Smooth muscle cell (in vitro differentiated cells): ENCODE results near the gene LCN12. TPM values are rescaled to one million over a fixed set of nuclear protein-coding genes. Genes with fewer than 3 reads are reported as not detected.

Experiments
- DNase-seq: peaks from one replicate; lab custom pipeline; 2025; ENCODE audit not compliant: unreplicated experiment; lab: John Stamatoyannopoulos, UW
- H2AFZ ChIP-seq: fragments of 200-600 bp; sonication (generic); 2 replicates; pipeline ENCODE4 v1.6.0; 2016; ENCODE audit warnings: antibody characterized with exemption, low read depth, mild to moderate bottlenecking
- H3F3A ChIP-seq: fragments of 200-600 bp; sonication (generic); 2 replicates; pipeline ENCODE4 v1.6.0; 2017; ENCODE audit warnings: antibody characterized with exemption, low read depth
- H3K27ac ChIP-seq: fragments of 200-600 bp; sonication (generic); 2 replicates; pipeline ENCODE4 v1.5.1; 2016; ENCODE audit warnings: low read depth, mild to moderate bottlenecking
- H3K27me3 ChIP-seq: fragments of 200-600 bp; sonication (generic); 2 replicates; pipeline ENCODE4 v1.6.1; 2016; ENCODE audit warnings: low read depth, mild to moderate bottlenecking
- H3K36me3 ChIP-seq: fragments of 200-600 bp; sonication (generic); 2 replicates; pipeline ENCODE4 v1.5.1; 2016; ENCODE audit warnings: low read depth
- H3K4me1 ChIP-seq: fragments of 200-600 bp; sonication (generic); 2 replicates; pipeline ENCODE4 v1.5.1; 2016; ENCODE audit warnings: low read depth
- H3K4me2 ChIP-seq: fragments of 200-600 bp; sonication (generic); 2 replicates; pipeline ENCODE4 v1.6.0; 2016; ENCODE audit warnings: mild to moderate bottlenecking
- H3K4me3 ChIP-seq: fragments of 200-600 bp; sonication (generic); 2 replicates; pipeline ENCODE4 v1.5.1; 2016; ENCODE audit warnings: mild to moderate bottlenecking
- H3K79me2 ChIP-seq: fragments of 200-600 bp; sonication (generic); 2 replicates; pipeline ENCODE4 v1.6.0; 2016; ENCODE audit warnings: low read depth, mild to moderate bottlenecking
- H3K9ac ChIP-seq: fragments of 200-600 bp; sonication (generic); 2 replicates; pipeline ENCODE4 v1.6.0; 2016; ENCODE audit warnings: low read depth
- H3K9me3 ChIP-seq: fragments of 200-600 bp; sonication (generic); replicated peaks from 2 replicates; pipeline ENCODE4 v1.5.1; 2016; ENCODE audit warnings: low read depth
- H4K20me1 ChIP-seq: fragments of 200-600 bp; sonication (generic); 2 replicates; pipeline ENCODE4 v1.6.0; 2016; ENCODE audit warnings: low read depth
- WGBS: methylation state at CpG from one replicate; pipeline ENCODE4 v1.1.7; 2016; ENCODE audit warnings: low lambda C conversion rate; 5-methylcytosine and 5-hydroxymethylcytosine counted together
- polyA plus RNA-seq: library from polyadenylated mRNA; unstranded; fragments of >200 nt; fragmentation: Nextera tagmentation; extraction: Ambion mirVana; gene quantifications from 2 replicates; pipeline ENCODE4 v1.2.1, GENCODE V29; 2016
- total RNA-seq: library from RNA; depleted of rRNA; stranded (reverse); fragments of >200 nt; gene quantifications from 2 replicates; pipeline ENCODE4 v1.2.3, GENCODE V29; 2014
- TF ChIP-seq, protein P1 (sequence below): fragments of 200-600 bp; sonication (generic); IDR thresholded peaks from 2 replicates; pipeline ENCODE4 v1.5.1; 2017; ENCODE audit warnings: borderline replicate concordance, mild to moderate bottlenecking, antibody characterized with exemption; ENCODE audit not compliant: insufficient read depth, poor library complexity, severe bottlenecking

Gene LCN12
- total and polyA plus RNA-seq, 2 experiments from 2014 or later, result not detected

DNA sequence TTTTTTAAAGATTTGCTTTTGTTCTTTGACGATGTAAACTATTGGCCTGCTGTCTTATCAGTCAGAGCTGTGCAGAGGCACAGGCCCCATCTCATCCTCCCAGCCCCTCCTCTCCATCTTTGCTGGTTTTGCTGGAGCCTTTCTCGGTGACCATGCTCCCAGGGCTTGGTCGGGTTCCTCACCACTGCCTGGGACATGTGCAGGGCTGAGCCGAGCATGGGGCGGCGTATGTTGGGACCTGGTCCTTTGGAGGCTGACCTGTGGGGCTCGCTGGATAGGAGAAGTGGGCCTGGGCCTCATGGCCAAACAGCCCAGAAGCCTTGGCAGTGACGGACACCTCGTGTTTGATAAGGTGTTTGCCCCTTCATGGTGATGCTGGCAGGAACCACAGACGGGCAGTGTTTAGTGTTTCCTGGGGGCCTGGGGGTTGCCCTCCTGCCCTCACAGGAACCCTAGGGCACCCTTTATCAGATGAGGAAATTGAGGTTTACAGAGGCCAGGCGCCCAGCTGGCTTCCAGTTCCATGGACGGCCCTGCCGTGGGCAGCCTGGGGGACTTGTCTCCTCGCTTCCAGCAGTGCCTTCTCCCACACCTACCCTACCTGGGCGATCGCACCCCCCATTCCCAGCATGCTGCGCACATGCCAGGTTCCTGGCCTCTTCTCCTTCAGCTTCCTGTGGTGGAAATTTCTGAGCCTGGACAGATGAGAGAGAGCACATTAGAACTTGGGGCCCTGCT is 38.2 kb upstream of the LCN12 start:
- no peak overlapping the region for H3K27ac ChIP-seq
- no peak for DNase-seq
- TF ChIP-seq, protein P1, sequence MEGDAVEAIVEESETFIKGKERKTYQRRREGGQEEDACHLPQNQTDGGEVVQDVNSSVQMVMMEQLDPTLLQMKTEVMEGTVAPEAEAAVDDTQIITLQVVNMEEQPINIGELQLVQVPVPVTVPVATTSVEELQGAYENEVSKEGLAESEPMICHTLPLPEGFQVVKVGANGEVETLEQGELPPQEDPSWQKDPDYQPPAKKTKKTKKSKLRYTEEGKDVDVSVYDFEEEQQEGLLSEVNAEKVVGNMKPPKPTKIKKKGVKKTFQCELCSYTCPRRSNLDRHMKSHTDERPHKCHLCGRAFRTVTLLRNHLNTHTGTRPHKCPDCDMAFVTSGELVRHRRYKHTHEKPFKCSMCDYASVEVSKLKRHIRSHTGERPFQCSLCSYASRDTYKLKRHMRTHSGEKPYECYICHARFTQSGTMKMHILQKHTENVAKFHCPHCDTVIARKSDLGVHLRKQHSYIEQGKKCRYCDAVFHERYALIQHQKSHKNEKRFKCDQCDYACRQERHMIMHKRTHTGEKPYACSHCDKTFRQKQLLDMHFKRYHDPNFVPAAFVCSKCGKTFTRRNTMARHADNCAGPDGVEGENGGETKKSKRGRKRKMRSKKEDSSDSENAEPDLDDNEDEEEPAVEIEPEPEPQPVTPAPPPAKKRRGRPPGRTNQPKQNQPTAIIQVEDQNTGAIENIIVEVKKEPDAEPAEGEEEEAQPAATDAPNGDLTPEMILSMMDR, result no peak
- no peaks in the 10 kb centered on the region for H3K36me3 ChIP-seq
- no peaks in the 10 kb centered on the region for H3F3A ChIP-seq
- WGBS, result 96% methylated on average over 17 of the region's 17 CpGs
- no peak overlapping the region for H3K4me2 ChIP-seq
- no peaks in the 10 kb centered on the region for H3K4me1 ChIP-seq
- peaks cover 3% of the 10 kb centered on the region for H4K20me1 ChIP-seq
- H3K9ac ChIP-seq, result no peak overlapping the region
- H3K4me3 ChIP-seq, result no peak overlapping the region
- H3K9me3 ChIP-seq, result no peaks in the 10 kb centered on the region
- H3K79me2 ChIP-seq, result no peaks in the 10 kb centered on the region
- no peak overlapping the region for H2AFZ ChIP-seq
- H3K27me3 ChIP-seq, result no peaks in the 10 kb centered on the region

DNA sequence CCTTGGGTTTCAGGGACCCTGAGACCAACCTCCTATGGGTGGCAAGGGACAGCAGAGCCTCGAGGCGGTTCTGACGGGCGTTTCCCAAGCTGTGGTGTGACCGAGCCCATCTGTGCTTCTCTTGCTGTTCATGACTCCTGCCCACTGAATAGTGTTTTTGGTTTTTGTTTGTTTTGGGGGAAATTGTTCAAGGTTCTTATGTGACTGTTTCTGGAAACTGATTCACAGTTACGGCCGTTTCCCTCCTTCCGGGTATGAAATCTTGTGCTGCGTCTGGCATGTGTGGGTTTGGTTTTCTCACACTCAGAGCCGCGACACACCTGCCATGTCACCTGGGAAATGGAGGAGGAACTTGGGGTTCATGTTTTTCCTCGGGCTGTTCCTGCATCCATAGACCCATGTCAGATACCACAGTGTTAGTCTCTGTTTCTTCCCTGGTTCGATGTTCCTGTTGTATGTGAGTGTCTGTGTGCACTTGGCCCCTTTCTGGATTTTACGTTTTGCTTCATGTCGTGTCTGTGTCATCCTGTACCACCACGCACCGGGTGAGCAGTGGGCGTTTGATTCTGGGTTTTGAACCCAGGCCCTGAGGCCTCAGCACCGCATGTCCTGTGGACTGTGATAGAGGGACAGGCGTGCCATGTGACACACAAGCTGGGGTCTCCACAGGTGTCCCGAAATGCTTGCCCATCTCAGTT is 36.3 kb upstream of the LCN12 start:
- Histone ChIP-seq H3K9ac (no peak overlapping the region), H3F3A (no peaks in the 10 kb centered on the region), H3K4me3 (no peak overlapping the region), H3K9me3 (no peaks in the 10 kb centered on the region), H3K4me2 (no peak overlapping the region), H3K4me1 (no peaks in the 10 kb centered on the region), H3K27ac (no peak overlapping the region), H3K36me3 (no peaks in the 10 kb centered on the region), H3K79me2 (no peaks in the 10 kb centered on the region), H4K20me1 (peaks cover 3% of the 10 kb centered on the region), H3K27me3 (no peaks in the 10 kb centered on the region), H2AFZ (no peak overlapping the region)
- DNase-seq, result no peak
- 92% methylated on average over 21 of the region's 21 CpGs for WGBS
- TF ChIP-seq, protein P1, result no peak

DNA sequence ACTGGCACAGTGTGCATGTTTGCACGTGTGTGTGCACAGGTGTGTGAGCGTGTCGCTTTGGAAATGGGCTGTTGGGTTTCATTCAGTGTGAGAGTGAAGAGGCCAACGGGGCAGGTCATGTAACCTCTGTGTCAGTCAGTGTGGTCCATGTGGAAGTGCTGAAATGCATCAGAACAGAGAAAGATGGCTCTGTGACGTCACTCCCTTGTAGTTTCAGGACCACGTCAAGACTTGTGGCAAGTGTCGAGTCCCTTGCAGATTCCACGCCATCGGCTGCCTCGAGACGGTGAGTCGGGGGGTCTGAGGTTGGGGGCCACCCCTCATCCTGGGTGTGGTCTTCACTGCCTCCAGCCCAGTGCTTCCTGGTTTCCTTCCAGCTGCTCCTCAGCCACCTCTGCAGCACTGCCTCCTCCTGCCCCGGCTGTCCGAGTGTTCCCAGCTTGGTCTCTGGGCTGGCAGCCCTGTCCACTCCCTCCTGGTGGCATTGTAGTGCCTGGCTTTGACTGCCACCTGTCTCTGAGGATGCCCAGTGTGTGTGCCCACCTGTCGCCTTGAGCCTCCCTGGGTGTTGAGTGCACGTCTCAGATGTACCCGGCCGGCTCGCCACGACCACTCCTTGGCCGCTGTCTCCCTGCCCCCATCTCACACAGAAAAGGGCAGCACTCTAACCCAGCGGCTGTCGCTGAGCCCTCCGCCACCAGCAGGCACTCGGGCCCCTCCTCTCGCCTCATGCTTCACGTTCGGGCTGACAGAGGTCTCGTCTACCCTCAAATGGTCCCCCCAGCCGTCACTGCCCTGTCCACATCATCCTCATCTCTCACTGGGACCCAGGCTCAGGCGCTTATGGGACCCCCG is 35.5 kb upstream of the LCN12 start:
- TF ChIP-seq, protein P1, result no peak

More for the DNA sequence above, 35.5 kb upstream of the LCN12 start:
- Histone ChIP-seq H3K36me3 (no peaks in the 10 kb centered on the region), H3K4me1 (no peaks in the 10 kb centered on the region), H4K20me1 (peaks cover under 1% of the 10 kb centered on the region), H3K9me3 (no peaks in the 10 kb centered on the region), H3K79me2 (no peaks in the 10 kb centered on the region), H3K4me2 (no peak overlapping the region), H3K4me3 (no peak overlapping the region), H3K9ac (no peak overlapping the region), H3F3A (no peaks in the 10 kb centered on the region), H3K27me3 (no peaks in the 10 kb centered on the region), H3K27ac (no peak overlapping the region), H2AFZ (no peak overlapping the region)
- no peak for DNase-seq
- WGBS, result 97% methylated on average over 31 of the region's 32 CpGs
